Karpas-422 (cell line): Measurements from ENCODE around the gene CPA2. TPM values are rescaled to one million over a fixed set of nuclear protein-coding genes. Genes with fewer than 3 reads are reported as not detected.

Source experiments
- DNase-seq: peaks from one replicate; pipeline ENCODE4 v3.0.0-alpha.2; 2015
- H2AFZ ChIP-seq: fragments of 200-600 bp; sonication (generic); 2 replicates; pipeline ENCODE4 v1.6.1; 2014; ENCODE audit warnings: antibody characterized with exemption, low read length, mixed read lengths
- H3K27ac ChIP-seq: fragments of 200-600 bp; sonication (generic); 2 replicates; pipeline ENCODE4 v1.5.1; 2014; ENCODE audit warnings: mild to moderate bottlenecking, low read length, moderate library complexity
- H3K27me3 ChIP-seq: fragments of 200-600 bp; sonication (generic); 2 replicates; pipeline ENCODE4 v1.6.1; 2014; ENCODE audit warnings: low read length, mixed read lengths
- H3K36me3 ChIP-seq: fragments of 200-600 bp; sonication (generic); 2 replicates; pipeline ENCODE4 v1.6.1; 2014; ENCODE audit warnings: low read length, mixed read lengths; ENCODE audit not compliant: insufficient read depth
- H3K4me1 ChIP-seq: fragments of 200-600 bp; sonication (generic); 2 replicates; pipeline ENCODE4 v1.6.1; 2014; ENCODE audit warnings: mild to moderate bottlenecking, low read length, mixed read lengths
- H3K4me2 ChIP-seq: fragments of 200-600 bp; sonication (generic); 2 replicates; pipeline ENCODE4 v1.6.1; 2014; ENCODE audit warnings: low read length, low read depth, mild to moderate bottlenecking; ENCODE audit not compliant: poor library complexity, severe bottlenecking
- H3K4me3 ChIP-seq: fragments of 200-600 bp; sonication (generic); 2 replicates; pipeline ENCODE4 v1.5.1; 2014; ENCODE audit warnings: mild to moderate bottlenecking, antibody characterized with exemption, low read length, mixed read lengths
- H3K79me2 ChIP-seq: fragments of 200-600 bp; sonication (generic); 2 replicates; pipeline ENCODE4 v1.6.1; 2014; ENCODE audit warnings: mild to moderate bottlenecking, low read length, mixed read lengths
- H3K9ac ChIP-seq: fragments of 200-600 bp; sonication (generic); 2 replicates; pipeline ENCODE4 v1.6.0; 2014; ENCODE audit warnings: low read length
- H3K9me2 ChIP-seq: fragments of 200-600 bp; sonication (generic), shearing (Covaris generic); replicated peaks from 2 replicates; pipeline ENCODE4 v1.6.0; 2014; ENCODE audit warnings: mild to moderate bottlenecking, low read length, moderate library complexity; ENCODE audit not compliant: insufficient read depth
- H3K9me3 ChIP-seq: fragments of 300-700, 200-600 bp; sonication (generic); 2 replicates; pipeline ENCODE4 v1.6.1; 2014; ENCODE audit warnings: low read length, mixed read lengths
- H4K20me1 ChIP-seq: fragments of 200-600 bp; sonication (generic); 2 replicates; pipeline ENCODE4 v1.6.1; 2014; ENCODE audit warnings: mild to moderate bottlenecking, antibody characterized with exemption, low read length, low read depth; ENCODE audit not compliant: insufficient read depth
- total RNA-seq: library from RNA; depleted of rRNA; stranded (reverse); fragments of >200 nt; shearing (Covaris generic); gene quantifications from 2 replicates; pipeline ENCODE4 v1.2.3, GENCODE V29; 2014; ENCODE audit warnings: low replicate concordance

The CPA2 gene
- total RNA-seq, 1 experiment from 2014 or later, result not detected

GRCh38 chr7:130301501-130302020, 34.9 kb downstream of the CPA2 start:
- DNase-seq, result no peak
- Histone ChIP-seq H3K9me3 (no peaks in the 10 kb centered on the region), H3K79me2 (no peaks in the 10 kb centered on the region), H3K36me3 (no peaks in the 10 kb centered on the region), H4K20me1 (no peaks in the 10 kb centered on the region), H3K27me3 (0 out of 2 replicates have a peak, but pooled peaks cover 2% of the 10 kb centered on the region), H3K9ac (no peak overlapping the region), H3K4me3 (no peak overlapping the region), H3K27ac (no peak overlapping the region), H2AFZ (no peak overlapping the region), H3K9me2 (no peaks in the 10 kb centered on the region), H3K4me2 (no peak overlapping the region), H3K4me1 (no peaks in the 10 kb centered on the region)

- Histone ChIP-seq H3K79me2 (no peaks in the 10 kb centered on the region), H3K9me3 (no peaks in the 10 kb centered on the region), H3K4me1 (no peaks in the 10 kb centered on the region), H3K4me3 (no peak overlapping the region), H3K36me3 (no peaks in the 10 kb centered on the region), H3K9me2 (no peaks in the 10 kb centered on the region), H3K9ac (no peak overlapping the region), H4K20me1 (no peaks in the 10 kb centered on the region), H2AFZ (no peak overlapping the region), H3K27me3 (0 out of 2 replicates have a peak, but pooled peaks cover 2% of the 10 kb centered on the region), H3K27ac (no peak overlapping the region), H3K4me2 (no peak overlapping the region)
- DNase-seq, result no peak
Observed at GRCh38 chr7:130302649-130303048, 36.0 kb downstream of the CPA2 start.

- no peak for DNase-seq
- no peak overlapping the region for H3K4me2 ChIP-seq
- H3K9me3 ChIP-seq, result no peaks in the 10 kb centered on the region
- H2AFZ ChIP-seq, result no peak overlapping the region
- H3K4me1 ChIP-seq, result no peaks in the 10 kb centered on the region
- H3K27me3 ChIP-seq, result 0 out of 2 replicates have a peak, but pooled peaks cover 2% of the 10 kb centered on the region
- H3K4me3 ChIP-seq, result no peak overlapping the region
- H3K9ac ChIP-seq, result no peak overlapping the region
- no peaks in the 10 kb centered on the region for H3K36me3 ChIP-seq
- H4K20me1 ChIP-seq, result no peaks in the 10 kb centered on the region
- H3K79me2 ChIP-seq, result no peaks in the 10 kb centered on the region
- no peaks in the 10 kb centered on the region for H3K9me2 ChIP-seq
- no peak overlapping the region for H3K27ac ChIP-seq
Observed at GRCh38 chr7:130303127-130303526, 36.5 kb downstream of the CPA2 start.

- Histone ChIP-seq H3K27ac (no peak overlapping the region), H3K36me3 (no peaks in the 10 kb centered on the region), H3K27me3 (0 out of 2 replicates have a peak, but pooled peaks cover 2% of the 10 kb centered on the region), H3K9ac (no peak overlapping the region), H3K4me2 (no peak overlapping the region), H3K4me3 (no peak overlapping the region), H2AFZ (no peak overlapping the region), H3K9me3 (no peaks in the 10 kb centered on the region), H4K20me1 (no peaks in the 10 kb centered on the region), H3K9me2 (no peaks in the 10 kb centered on the region), H3K79me2 (no peaks in the 10 kb centered on the region), H3K4me1 (no peaks in the 10 kb centered on the region)
- DNase-seq, result no peak
Observed at GRCh38 chr7:130303551-130303950, 36.9 kb downstream of the CPA2 start.

- Histone ChIP-seq H3K9me3 (no peaks in the 10 kb centered on the region), H3K27me3 (0 out of 2 replicates have a peak, but pooled peaks cover 2% of the 10 kb centered on the region), H3K4me3 (no peak overlapping the region), H3K4me2 (no peak overlapping the region), H3K9ac (no peak overlapping the region), H4K20me1 (no peaks in the 10 kb centered on the region), H3K36me3 (no peaks in the 10 kb centered on the region), H3K9me2 (no peaks in the 10 kb centered on the region), H3K27ac (no peak overlapping the region), H3K79me2 (no peaks in the 10 kb centered on the region), H3K4me1 (no peaks in the 10 kb centered on the region), H2AFZ (no peak overlapping the region)
- no peak for DNase-seq
Observed at GRCh38 chr7:130303982-130304381, 37.3 kb downstream of the CPA2 start.

GRCh38 chr7:130304878-130305277, 38.2 kb downstream of the CPA2 start:
- no peaks in the 10 kb centered on the region for H3K4me1 ChIP-seq
- H4K20me1 ChIP-seq, result no peaks in the 10 kb centered on the region
- H3K4me2 ChIP-seq, result no peak overlapping the region
- DNase-seq, result no peak
- H3K27me3 ChIP-seq, result 0 out of 2 replicates have a peak, but pooled peaks cover 2% of the 10 kb centered on the region
- no peaks in the 10 kb centered on the region for H3K36me3 ChIP-seq
- no peak overlapping the region for H3K27ac ChIP-seq
- no peaks in the 10 kb centered on the region for H3K9me2 ChIP-seq
- H2AFZ ChIP-seq, result no peak overlapping the region
- H3K9me3 ChIP-seq, result no peaks in the 10 kb centered on the region
- no peaks in the 10 kb centered on the region for H3K79me2 ChIP-seq
- no peak overlapping the region for H3K9ac ChIP-seq
- no peak overlapping the region for H3K4me3 ChIP-seq

- H2AFZ ChIP-seq, result no peak overlapping the region
- DNase-seq, result no peak
- H3K4me1 ChIP-seq, result no peaks in the 10 kb centered on the region
- no peaks in the 10 kb centered on the region for H3K36me3 ChIP-seq
- 0 out of 2 replicates have a peak, but pooled peaks cover 2% of the 10 kb centered on the region for H3K27me3 ChIP-seq
- H3K4me3 ChIP-seq, result no peak overlapping the region
- no peak overlapping the region for H3K4me2 ChIP-seq
- no peak overlapping the region for H3K27ac ChIP-seq
- no peaks in the 10 kb centered on the region for H3K9me2 ChIP-seq
- no peaks in the 10 kb centered on the region for H3K9me3 ChIP-seq
- H4K20me1 ChIP-seq, result no peaks in the 10 kb centered on the region
- H3K9ac ChIP-seq, result no peak overlapping the region
- no peaks in the 10 kb centered on the region for H3K79me2 ChIP-seq
Observed at GRCh38 chr7:130305433-130306042, 38.9 kb downstream of the CPA2 start.

- Histone ChIP-seq H2AFZ (no peak overlapping the region), H3K27me3 (no peaks in the 10 kb centered on the region), H3K27ac (no peak overlapping the region), H3K9ac (no peak overlapping the region), H3K4me2 (no peak overlapping the region), H3K9me3 (no peaks in the 10 kb centered on the region), H3K79me2 (no peaks in the 10 kb centered on the region), H3K4me3 (no peak overlapping the region), H4K20me1 (no peaks in the 10 kb centered on the region), H3K4me1 (no peaks in the 10 kb centered on the region), H3K9me2 (no peaks in the 10 kb centered on the region), H3K36me3 (no peaks in the 10 kb centered on the region)
- no peak for DNase-seq
Observed at GRCh38 chr7:130309986-130310385, 43.3 kb downstream of the CPA2 start.
